GM04503 (cell line): ENCODE data around the gene PTGDS.
A peak's percentile ranks its signal among the peaks of the same experiment; 100 is the strongest.

Source experiments
- DNase-seq: peaks from one replicate; pipeline ENCODE4 v3.0.0-alpha.2; 2012; ENCODE audit warnings: low read depth

PTGDS gene

DNA sequence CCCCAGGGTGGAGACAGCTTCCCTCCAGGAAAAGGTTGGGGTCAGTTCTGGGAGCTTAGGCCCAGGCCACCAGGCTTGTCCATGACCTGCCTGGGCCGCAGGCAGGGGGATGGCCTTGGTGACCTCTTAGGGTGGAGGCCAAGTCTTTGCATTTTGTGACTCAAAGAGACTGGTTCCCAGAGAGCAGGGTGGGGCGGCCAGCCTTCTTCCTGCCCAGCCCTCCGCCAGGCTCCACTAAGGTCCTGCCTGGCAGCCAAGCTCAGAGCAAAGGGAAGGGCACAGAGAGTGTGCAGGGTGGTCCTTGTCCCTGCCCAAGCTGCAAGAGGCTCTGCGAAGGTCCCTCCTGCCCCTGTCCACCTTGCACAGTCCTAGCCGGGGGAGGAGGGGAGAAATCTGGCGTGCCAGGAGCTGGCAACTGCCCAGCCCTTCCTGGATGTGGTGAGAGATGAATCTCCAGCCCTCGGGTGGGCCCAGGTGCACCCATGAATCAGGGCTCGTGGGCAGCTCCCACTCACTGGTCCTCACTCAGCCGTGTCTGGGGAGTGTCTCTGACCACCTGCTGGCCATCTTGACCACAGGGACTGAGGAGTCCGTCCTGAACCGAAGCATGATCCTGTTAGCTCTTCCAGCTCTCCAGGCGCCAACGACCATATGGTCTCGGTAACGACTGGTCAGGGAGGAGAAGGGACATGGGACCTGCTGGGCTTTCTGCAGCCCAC, 2.3 kb upstream of the PTGDS start:
- no peak for DNase-seq

GRCh38 chr9:136975644-136976043, 1.7 kb upstream of the PTGDS start:
- no peak for DNase-seq

- DNase-seq: no peak
Measured at GRCh38 chr9:136977649-136978072, 357 bp downstream of the PTGDS start.

DNA sequence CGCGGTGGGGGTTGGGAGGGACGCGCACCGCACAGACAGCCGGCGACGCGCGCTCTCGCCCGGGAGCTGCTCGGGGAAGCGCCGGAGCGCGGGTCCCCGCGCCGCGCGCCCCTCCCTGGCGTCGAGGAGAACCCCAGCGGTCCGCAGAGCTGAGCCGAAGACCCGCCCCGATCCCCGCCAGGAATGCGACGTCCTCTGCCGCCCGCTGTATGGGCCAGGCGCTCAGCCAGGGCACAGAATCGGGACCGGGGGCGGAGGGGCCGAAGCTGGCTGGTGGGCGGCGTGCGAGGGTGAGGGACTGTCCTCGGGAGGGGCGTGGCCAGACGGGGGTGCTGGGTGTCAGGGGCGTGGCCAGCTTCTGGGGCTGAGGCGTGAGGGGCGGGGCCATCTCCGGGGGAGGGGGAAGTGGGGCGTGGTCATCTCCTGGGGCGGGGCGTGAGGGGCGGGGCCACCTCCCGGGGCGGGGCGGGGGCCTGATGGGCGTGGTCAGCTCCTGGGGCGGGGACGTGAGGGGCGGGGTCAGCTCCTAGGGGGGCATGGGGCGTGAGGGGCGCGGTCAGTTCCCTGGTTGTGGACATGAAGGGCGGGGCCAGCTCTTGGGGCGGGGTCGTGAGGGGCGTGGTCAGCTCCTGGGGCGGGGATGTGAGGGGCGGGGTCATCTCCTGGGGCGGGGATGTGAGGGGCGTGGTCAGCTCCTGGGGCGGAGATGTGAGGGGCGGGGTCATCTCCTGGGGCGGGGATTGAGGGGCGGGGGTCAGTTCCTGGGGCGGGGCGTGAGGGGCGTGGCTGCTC, 965 bp downstream of the PTGDS start:
- no peak for DNase-seq

DNA sequence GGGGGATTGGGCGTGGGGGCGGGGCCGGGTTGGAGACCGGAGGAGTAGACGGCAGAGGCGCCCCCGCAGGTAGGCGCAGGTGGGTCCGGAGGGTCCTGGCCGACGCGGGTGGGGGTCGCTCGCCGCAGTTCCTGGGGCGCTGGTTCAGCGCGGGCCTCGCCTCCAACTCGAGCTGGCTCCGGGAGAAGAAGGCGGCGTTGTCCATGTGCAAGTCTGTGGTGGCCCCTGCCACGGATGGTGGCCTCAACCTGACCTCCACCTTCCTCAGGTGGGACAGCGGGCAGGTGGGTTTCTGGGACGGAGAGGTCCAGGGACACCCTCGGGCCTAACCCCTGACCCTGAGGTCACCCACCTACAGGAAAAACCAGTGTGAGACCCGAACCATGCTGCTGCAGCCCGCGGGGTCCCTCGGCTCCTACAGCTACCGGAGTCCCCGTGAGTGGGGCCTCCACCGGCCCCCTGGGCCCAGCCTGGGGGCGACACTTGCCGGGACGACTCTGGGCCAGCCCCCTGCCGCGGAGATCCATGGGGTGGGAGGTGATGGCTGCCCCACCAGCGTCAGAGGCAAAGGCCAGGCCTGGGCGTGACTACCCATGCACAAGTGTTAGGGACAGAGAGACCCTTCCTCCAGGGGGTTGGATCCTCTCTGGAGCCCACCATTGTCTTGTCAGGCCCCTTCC, 1.7 kb downstream of the PTGDS start:
- DNase-seq: no peak

GRCh38 chr9:136979769-136980587, 2.7 kb downstream of the PTGDS start:
- no peak for DNase-seq

- DNase-seq: no peak
Measured at GRCh38 chr9:136980669-136981478, 3.6 kb downstream of the PTGDS start.

DNA sequence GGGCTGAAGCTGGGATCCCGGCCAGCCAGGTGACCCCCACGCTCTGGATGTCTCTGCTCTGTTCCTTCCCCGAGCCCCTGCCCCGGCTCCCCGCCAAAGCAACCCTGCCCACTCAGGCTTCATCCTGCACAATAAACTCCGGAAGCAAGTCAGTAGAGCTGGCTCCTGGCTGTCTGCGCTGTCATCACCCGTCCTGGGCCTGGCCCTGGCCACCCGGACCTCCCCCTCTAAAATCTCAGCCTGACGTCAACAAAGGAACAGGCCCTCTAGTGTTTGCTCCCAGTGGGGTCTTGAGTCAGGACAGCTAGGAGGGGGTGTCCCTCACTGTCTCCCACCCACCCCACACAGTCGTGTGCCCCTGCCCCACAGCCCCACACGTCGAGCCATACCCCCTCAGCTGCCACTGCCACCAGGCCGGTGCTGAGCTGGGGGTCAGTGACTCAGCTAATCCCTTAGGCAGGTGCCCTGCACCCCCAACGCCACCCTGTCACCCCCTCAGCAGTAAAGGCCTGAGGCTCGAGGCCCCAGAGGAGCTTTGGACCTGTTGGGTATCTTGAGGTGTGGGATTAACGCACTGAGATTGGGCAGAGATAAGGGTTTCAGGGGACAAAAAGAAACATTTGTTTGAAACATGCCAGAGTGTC, 4.4 kb downstream of the PTGDS start:
- DNase-seq: no peak

DNA sequence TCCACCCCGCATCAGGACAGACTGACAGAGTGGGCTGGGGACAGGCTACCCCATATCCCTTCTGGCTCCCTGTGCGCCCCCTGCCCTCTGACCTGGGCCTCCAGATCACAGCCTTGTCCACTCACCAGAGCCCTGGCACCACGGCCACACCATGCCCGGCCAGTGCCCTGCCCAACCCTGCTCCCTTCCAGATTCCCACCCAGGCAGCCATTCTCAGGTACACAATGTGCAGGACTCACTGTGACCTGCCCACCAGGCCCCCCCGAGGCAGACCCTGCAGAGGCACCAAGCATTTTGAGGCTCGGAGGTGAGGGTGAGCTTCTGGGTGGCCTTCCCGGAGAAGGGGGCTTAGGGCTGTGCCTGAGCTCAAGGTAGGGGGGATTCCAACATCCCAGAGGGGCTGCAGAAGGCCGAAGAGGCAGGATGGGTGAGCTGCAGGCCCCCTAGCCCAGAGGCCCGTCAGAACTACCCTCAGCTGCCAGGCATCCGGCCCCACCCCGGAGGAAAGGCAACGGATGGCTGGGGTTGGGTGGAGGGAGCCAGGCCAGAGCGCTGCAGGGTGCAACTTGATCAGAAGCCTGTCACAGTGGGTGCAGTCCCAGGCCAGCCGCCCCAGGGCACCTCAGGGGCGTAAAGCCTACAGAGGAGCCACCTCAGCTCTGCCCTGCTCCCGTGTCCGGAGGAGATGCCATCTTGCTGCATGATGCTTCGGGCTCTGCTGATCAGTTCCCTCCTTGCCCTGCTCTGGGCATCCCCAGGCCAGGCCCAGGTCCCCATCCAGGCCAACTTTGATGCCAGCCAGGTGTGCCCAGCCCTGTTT, 5.1 kb downstream of the PTGDS start, which contains the start of gene LCNL1:
TSS of gene LCNL1 (plus strand) at position 762 of the 820 bp plus-strand sequence. CDS start 594 bp downstream, outside the sequence.
- no peak for DNase-seq

DNA sequence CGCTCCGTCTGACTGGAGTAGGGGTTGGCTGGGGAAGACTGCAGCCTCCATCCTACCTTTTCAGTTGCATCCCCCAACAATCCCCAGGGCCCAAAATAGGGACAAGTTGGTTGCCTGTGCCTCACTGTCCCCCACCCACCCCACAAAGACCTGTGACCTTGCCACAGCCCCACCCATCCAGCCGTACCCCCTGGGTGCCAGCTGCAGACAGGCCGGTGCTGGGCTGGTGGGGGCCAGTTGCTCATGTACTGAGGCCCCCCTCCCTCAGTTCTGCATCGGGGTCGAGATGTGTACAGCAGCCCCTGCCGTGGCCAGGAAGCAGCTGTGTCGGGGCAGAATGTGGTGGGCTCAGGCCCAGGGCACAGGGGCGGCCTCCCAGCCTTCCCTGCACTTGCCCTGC, 5.9 kb downstream of the PTGDS start:
- DNase-seq: no peak

DNA sequence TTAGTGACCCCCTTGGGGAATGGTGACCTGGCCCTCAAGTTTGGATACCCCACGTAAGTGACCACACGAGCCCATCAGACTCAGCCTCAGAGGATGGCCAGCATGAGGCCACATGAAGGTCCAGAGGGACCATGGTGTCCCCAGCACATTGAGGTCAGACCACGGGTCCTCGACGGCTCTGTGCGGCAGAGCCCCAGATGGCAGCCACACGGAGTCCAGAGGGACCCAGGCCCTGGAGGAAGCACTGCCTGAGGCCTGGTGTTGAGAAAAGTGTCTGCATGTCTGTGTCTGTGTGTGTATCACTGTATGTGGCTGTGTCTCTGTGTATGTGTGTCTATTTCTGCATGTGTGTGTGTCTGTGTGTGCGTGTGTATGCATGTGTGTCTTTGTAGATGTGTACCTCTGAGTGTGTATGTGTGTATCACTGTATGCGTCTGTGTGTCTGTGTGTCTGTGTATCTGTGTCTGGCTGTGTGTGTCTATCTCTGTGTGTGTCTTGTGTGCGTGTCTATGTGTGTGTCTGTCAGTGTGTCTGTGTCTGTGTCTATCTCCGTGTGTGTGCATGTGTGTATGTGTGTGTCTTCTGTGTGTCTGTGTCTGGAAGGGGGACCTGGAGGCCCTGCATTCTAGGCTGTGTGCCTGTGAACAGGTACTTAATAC, 6.5 kb downstream of the PTGDS start:
- DNase-seq: no peak

GRCh38 chr9:136984464-136985026, 7.2 kb downstream of the PTGDS start:
- no peak for DNase-seq

- no peak for DNase-seq
Measured at GRCh38 chr9:136985027-136985602, 7.8 kb downstream of the PTGDS start.

- no peak for DNase-seq
Measured at GRCh38 chr9:136985853-136986252, 8.5 kb downstream of the PTGDS start.

DNA sequence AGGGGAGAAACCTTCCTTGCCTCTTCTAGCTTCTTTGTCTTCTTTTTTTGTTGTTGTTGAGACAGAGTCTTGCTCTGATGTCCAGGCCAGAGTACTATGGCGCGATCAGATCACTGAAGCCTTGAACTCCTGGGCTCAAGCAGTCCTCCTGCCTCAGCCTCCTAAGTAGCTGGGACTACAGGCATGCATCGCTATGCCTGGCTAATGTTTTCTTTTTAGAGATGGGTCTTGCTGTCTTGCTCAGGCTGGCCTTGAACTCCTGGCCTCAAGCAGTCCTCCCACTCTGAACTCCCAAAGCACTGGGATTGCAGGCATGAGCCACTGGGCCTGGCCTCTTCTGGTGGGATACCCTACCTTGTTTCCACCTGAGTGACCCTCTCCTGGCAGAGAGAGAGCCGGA, 11.6 kb downstream of the PTGDS start:
- no peak for DNase-seq

DNA sequence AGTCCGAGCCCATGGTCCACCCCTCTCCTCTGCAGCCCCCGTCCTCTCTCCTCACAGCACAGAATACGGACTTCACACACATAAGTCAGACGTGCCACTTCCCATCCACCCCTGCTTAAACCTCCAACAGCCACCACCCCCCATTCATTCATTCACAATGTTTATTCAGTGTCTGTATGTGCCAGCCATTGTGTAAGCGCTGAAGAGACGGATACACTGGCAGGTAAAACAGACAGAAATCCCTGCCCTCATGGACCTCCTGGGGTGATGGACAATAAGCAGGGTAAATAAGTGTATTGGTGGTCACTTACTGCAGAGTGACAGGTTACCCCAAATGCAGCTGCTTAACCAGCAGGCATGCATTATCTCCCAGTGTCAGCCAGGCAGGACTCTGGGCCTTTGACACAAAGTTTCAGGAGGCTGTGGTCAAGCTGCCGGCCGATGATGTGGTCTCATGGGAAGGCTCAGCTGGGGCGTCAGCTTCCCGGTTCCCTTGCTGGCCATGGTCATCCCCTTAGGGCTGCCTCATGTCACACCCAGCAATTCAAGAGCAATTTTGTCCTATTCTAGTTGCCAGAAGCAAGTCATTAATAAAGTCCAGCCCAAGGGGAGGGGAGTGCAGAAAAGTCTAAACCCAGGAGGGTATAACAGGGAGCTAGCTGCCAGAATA, 13.1 kb downstream of the PTGDS start:
- DNase-seq: no peak

DNA sequence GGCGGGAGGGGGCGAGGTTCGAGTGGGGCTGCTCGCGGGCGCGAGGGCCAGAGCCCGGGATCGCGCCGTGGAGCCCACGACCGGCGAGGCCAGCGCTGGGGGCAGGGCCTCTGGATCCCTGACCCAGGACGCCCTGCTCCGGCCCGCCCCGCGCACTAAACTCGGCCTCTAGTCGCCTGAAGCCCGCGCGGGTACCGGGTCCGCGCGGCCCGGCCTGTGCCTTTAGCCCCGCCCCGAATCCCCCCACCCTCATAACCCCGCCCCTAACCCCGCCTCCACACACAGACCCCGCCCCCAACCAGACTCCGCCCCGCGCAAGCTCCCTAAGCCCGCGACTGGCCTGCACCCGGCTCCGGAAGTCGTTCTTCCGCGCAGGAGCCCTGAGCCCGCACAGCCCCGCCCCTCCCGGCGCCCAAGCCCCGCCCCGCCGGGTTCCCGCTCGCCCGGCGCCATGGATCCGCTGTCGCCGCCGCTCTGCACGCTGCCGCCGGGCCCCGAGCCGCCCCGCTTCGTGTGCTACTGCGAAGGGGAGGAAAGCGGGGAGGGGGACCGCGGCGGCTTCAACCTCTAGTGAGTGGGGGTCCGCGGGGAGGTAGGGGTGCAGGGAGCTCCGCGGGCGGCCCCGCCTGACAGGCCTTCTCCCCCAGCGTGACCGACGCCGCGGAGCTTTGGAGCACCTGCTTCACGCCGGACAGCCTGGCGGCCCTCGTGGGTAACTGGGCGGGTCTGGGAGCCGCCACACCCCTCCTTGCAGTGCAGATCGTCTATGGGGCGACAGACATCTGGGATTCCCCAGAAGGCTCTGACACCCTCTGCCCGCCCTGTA, 14.9 kb downstream of the PTGDS start, which contains the start of gene PAXX:
TSS of gene PAXX (plus strand) at position 430 of the 826 bp plus-strand sequence. CDS start at position 452, 22 bp downstream.
- peak; percentile 23 for DNase-seq
